Measurements from ENCODE around the gene GH1.

Gene GH1

DNA sequence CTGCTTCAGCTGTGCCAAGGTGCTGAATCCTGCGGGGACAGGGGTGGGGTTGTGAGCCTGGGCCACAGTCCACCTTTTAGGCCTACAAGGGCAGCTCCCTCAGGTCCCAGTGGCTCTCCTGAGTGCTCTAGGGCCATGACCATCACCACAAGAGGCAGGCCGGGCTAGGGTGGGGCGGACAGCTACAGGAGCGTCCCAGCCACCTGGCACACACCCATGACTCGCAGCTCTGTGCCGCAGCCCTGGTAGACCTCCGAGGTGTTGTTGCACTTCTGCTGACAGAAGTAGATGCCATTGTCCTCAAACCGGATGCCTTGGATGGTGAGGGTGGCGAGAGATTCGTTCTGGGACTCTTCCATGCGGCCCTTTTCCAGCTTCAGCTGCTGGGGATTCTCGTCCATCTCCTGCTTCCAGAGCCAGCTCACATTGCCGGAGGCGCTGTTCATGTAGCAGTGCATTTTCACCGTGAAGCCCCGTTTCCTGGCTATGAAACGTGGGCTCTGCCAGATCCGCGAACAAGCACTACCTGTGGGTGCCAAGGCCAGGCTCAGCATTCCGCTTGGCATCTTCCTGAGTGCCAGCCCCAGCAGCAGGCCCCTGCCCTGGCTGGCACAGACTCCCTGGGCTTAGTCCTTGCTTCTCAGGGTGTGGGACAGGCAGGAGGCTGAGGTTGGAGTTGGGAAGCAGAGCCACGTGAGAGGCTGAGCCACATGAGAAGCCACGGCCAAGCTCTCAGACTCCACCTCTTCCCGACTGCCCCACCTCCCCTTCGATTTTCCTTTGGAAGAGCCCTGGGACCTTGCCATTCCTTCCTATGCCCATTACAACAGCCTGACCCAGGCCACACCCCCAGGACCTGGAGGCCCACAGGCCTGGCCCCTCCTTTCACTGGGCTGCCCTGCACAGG is 11.5 kb upstream of the GH1 start:
- peak overlapping the region; percentile 91 for H3K9ac ChIP-seq (ENCODE audit: low read depth, low read length, poor library complexity, severe bottlenecking)
- H4K20me1 ChIP-seq (ENCODE audit: insufficient read depth, low read length, poor library complexity, severe bottlenecking): peaks cover 9% of the 10 kb centered on the region
- H3K36me3 ChIP-seq (ENCODE audit: insufficient read depth, low read length): peaks cover 6% of the 10 kb centered on the region; the same call in 1 of the 2 replicates
- H3K4me1 ChIP-seq (ENCODE audit: insufficient read depth, low read length, poor library complexity, severe bottlenecking): peaks cover 41% of the 10 kb centered on the region
- H3K27me3 ChIP-seq (ENCODE audit: insufficient read depth, low read length, poor library complexity, severe bottlenecking): no peaks in the 10 kb centered on the region
- H3K79me2 ChIP-seq (ENCODE audit: insufficient read depth, low read length): peaks cover 45% of the 10 kb centered on the region
- no peak overlapping the region for H2AFZ ChIP-seq (ENCODE audit: low read length)
- H3F3A ChIP-seq (ENCODE audit: low read depth): no peaks in the 10 kb centered on the region; the same call in 1 of the 2 replicates
- no peaks in the 10 kb centered on the region for H3K9me3 ChIP-seq (ENCODE audit: insufficient read depth, low read depth, low read length)
- peak overlapping the region; percentile 90 for H3K4me3 ChIP-seq (ENCODE audit: low read length, poor library complexity, severe bottlenecking)
- TF ChIP-seq EZH2phosphoT487 (IDR thresholded peaks at IDR 0.05; ENCODE audit: borderline replicate concordance): no peak
- TF ChIP-seq, protein P1, sequence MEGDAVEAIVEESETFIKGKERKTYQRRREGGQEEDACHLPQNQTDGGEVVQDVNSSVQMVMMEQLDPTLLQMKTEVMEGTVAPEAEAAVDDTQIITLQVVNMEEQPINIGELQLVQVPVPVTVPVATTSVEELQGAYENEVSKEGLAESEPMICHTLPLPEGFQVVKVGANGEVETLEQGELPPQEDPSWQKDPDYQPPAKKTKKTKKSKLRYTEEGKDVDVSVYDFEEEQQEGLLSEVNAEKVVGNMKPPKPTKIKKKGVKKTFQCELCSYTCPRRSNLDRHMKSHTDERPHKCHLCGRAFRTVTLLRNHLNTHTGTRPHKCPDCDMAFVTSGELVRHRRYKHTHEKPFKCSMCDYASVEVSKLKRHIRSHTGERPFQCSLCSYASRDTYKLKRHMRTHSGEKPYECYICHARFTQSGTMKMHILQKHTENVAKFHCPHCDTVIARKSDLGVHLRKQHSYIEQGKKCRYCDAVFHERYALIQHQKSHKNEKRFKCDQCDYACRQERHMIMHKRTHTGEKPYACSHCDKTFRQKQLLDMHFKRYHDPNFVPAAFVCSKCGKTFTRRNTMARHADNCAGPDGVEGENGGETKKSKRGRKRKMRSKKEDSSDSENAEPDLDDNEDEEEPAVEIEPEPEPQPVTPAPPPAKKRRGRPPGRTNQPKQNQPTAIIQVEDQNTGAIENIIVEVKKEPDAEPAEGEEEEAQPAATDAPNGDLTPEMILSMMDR (conservative IDR thresholded peaks at IDR 0.05; ENCODE audit: low read length): no peak
- H3K9me2 ChIP-seq (replicated peaks; ENCODE audit: low read depth, low read length): no peaks in the 10 kb centered on the region
- peak overlapping the region; percentile 85 for H3K4me2 ChIP-seq (ENCODE audit: low read depth, low read length, poor library complexity, severe bottlenecking)

DNA sequence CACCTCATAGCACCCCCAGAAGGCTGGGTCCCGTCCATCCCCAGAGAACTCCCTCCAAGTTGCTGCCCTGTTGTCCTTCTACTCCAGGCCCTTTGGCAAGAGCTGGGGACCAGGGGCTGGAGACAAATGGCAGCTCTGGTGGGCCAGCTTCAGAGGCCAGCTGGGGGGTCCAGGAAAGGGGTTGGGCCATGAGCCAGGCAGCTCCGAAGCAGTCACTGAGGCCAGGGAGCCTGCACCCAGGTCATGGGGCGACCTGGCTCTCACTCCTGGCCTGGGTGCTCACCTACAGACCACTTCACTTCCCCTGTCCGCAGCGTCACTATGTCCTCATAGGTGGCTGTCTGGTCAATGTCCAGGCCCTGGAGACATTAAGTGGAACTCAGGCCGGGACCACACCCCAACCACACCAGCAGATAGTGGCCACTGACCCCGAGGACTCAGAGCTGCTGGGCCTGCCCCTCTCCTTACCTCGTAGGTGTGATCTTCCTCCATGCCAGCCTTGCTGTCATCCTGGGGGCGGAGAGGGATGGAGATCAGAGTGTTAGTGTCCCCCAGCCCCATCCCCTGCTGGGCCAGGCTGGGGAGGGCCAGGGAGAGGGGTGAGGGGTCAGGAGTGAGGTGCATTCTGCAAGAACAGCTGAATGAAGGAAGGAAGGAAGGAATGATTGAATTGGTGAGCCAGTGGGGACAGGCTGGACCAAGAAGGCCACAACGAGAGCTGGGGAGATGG is 10.5 kb upstream of the GH1 start:
- Histone ChIP-seq H3K9me3 (ENCODE audit: insufficient read depth, low read depth, low read length) (no peaks in the 10 kb centered on the region), H3F3A (ENCODE audit: low read depth) (no peaks in the 10 kb centered on the region; the same call in 1 of the 2 replicates), H4K20me1 (ENCODE audit: insufficient read depth, low read length, poor library complexity, severe bottlenecking) (peaks cover 9% of the 10 kb centered on the region), H3K4me2 (ENCODE audit: low read depth, low read length, poor library complexity, severe bottlenecking) (peak overlapping the region; percentile 85), H2AFZ (ENCODE audit: low read length) (no peak overlapping the region), H3K9ac (ENCODE audit: low read depth, low read length, poor library complexity, severe bottlenecking) (no peak overlapping the region), H3K79me2 (ENCODE audit: insufficient read depth, low read length) (peaks cover 45% of the 10 kb centered on the region), H3K27me3 (ENCODE audit: insufficient read depth, low read length, poor library complexity, severe bottlenecking) (no peaks in the 10 kb centered on the region), H3K4me1 (ENCODE audit: insufficient read depth, low read length, poor library complexity, severe bottlenecking) (peaks cover 41% of the 10 kb centered on the region), H3K4me3 (ENCODE audit: low read length, poor library complexity, severe bottlenecking) (no peak overlapping the region), H3K36me3 (ENCODE audit: insufficient read depth, low read length) (peaks cover 6% of the 10 kb centered on the region; the same call in 1 of the 2 replicates), H3K9me2 (replicated peaks; ENCODE audit: low read depth, low read length) (no peaks in the 10 kb centered on the region)
- TF ChIP-seq, protein P1 (conservative IDR thresholded peaks at IDR 0.05; ENCODE audit: low read length): no peak
- no peak for TF ChIP-seq EZH2phosphoT487 (IDR thresholded peaks at IDR 0.05; ENCODE audit: borderline replicate concordance)

DNA sequence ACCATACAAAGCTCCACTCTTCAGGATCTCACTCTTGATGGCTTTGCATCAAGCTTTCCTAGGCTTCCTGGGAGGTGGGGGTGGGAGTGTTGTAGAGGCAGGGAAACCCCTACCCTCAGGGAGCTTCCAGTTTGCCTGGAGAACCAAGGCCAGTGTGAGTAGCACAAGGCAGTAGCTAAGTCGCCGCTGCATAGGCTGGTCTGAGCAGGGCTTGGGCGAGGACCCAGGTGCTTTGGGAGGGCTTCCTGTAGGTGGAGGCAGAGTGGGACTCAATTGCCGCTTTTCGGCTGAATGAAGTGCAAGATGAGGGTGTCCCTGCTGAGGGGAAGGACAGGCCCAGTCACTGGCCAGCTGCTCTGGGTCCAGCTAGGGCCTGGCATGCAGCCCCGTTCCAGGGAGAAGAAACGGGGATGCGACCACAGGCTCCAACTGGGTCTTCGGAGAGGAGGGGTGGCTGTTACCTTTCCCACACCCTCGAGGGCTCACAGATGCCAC is 9.6 kb upstream of the GH1 start:
- H4K20me1 ChIP-seq (ENCODE audit: insufficient read depth, low read length, poor library complexity, severe bottlenecking): peaks cover 9% of the 10 kb centered on the region
- no peak overlapping the region for H3K9ac ChIP-seq (ENCODE audit: low read depth, low read length, poor library complexity, severe bottlenecking)
- TF ChIP-seq, protein P1 (conservative IDR thresholded peaks at IDR 0.05; ENCODE audit: low read length): no peak
- TF ChIP-seq EZH2phosphoT487 (IDR thresholded peaks at IDR 0.05; ENCODE audit: borderline replicate concordance): no peak
- no peaks in the 10 kb centered on the region for H3K27me3 ChIP-seq (ENCODE audit: insufficient read depth, low read length, poor library complexity, severe bottlenecking)
- H3K9me3 ChIP-seq (ENCODE audit: insufficient read depth, low read depth, low read length): no peaks in the 10 kb centered on the region
- peaks cover 6% of the 10 kb centered on the region; the same call in 1 of the 2 replicates for H3K36me3 ChIP-seq (ENCODE audit: insufficient read depth, low read length)
- no peak overlapping the region for H3K4me3 ChIP-seq (ENCODE audit: low read length, poor library complexity, severe bottlenecking)
- H3K4me1 ChIP-seq (ENCODE audit: insufficient read depth, low read length, poor library complexity, severe bottlenecking): peaks cover 34% of the 10 kb centered on the region
- no peaks in the 10 kb centered on the region for H3K9me2 ChIP-seq (replicated peaks; ENCODE audit: low read depth, low read length)
- no peak overlapping the region for H3K4me2 ChIP-seq (ENCODE audit: low read depth, low read length, poor library complexity, severe bottlenecking)
- H2AFZ ChIP-seq (ENCODE audit: low read length): no peak overlapping the region
- peaks cover 39% of the 10 kb centered on the region for H3K79me2 ChIP-seq (ENCODE audit: insufficient read depth, low read length)
- H3F3A ChIP-seq (ENCODE audit: low read depth): no peaks in the 10 kb centered on the region; the same call in 1 of the 2 replicates
